ENCODE data around the gene GRID1.

GRID1 gene

DNA sequence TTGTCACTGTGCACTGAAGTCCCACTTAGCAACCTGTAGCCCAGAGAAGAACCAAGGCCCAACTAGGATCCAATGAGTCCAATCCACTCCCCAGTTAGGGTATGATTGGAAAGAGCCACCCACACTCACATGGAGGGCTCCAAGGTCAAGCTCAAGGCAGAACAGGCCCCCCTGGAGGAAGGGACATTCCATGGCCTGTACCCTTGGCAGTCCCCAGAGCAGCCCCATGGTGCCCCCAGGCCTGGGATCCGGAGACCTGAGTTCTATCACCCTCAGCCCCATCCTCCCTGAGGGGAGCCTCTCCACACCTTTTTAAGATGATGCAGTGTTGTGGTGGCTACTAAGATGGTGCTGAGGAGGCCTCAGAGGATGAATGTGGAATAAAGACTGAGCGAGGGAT is 231.4 kb downstream of the GRID1 start:
- H3K27me3 Mint-ChIP-seq (ENCODE audit: low read depth) = peaks cover 7% of the 10 kb centered on the region
- H3K36me3 Mint-ChIP-seq (ENCODE audit: low read depth) = no peaks in the 10 kb centered on the region
- no peak overlapping the region for H3K27ac Mint-ChIP-seq
- TF ChIP-seq, protein P1, sequence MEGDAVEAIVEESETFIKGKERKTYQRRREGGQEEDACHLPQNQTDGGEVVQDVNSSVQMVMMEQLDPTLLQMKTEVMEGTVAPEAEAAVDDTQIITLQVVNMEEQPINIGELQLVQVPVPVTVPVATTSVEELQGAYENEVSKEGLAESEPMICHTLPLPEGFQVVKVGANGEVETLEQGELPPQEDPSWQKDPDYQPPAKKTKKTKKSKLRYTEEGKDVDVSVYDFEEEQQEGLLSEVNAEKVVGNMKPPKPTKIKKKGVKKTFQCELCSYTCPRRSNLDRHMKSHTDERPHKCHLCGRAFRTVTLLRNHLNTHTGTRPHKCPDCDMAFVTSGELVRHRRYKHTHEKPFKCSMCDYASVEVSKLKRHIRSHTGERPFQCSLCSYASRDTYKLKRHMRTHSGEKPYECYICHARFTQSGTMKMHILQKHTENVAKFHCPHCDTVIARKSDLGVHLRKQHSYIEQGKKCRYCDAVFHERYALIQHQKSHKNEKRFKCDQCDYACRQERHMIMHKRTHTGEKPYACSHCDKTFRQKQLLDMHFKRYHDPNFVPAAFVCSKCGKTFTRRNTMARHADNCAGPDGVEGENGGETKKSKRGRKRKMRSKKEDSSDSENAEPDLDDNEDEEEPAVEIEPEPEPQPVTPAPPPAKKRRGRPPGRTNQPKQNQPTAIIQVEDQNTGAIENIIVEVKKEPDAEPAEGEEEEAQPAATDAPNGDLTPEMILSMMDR (IDR thresholded peaks at IDR 0.05; ENCODE audit: unreplicated experiment in 3 of 3) = no peak
- H3K4me1 Mint-ChIP-seq = no peaks in the 10 kb centered on the region
- peaks cover 4% of the 10 kb centered on the region for H3K9me3 Mint-ChIP-seq
- H3K4me3 Mint-ChIP-seq = no peak overlapping the region

DNA sequence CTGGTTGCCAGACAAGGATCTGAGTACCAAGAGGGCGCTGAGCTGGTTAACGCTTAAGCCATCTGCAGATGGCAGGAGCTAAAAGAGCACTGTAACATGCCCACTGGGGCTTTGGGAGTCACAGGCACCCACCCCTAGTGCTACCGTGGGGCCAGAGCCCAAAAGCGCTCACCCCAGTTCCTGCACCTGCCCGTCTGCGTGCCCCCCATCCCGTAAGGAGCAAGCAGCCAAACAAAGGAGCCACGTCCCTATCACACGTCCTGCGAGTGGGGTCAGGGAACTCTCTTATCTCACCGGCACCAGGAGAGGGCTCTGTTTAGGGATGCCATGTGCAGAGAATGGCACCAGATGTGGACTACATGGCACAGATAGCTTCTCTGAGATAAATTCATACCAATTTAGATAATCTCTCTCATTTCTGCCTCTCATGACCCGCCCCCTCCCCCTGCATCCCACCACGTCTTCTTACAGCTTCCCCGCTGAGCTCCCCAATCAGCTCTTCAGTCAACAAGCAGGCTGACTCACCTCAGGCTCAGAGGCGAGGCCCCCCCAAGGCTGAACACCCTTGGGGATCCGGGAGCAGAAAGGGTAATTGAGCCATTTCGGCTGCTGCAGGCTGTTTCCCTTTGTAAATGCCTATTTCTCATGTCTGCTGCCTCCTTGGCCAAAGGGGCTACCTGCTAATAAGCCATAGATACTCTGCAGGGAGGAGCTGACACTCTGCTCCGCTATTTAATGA is 235.7 kb downstream of the GRID1 start:
- H3K9me3 Mint-ChIP-seq = peaks cover 6% of the 10 kb centered on the region
- H3K27me3 Mint-ChIP-seq (ENCODE audit: low read depth) = peaks cover 8% of the 10 kb centered on the region
- TF ChIP-seq, protein P1 (IDR thresholded peaks at IDR 0.05; ENCODE audit: unreplicated experiment in 3 of 3) = no peak
- H3K4me1 Mint-ChIP-seq = no peaks in the 10 kb centered on the region
- H3K4me3 Mint-ChIP-seq = no peak overlapping the region
- H3K27ac Mint-ChIP-seq = no peak overlapping the region
- H3K36me3 Mint-ChIP-seq (ENCODE audit: low read depth) = no peaks in the 10 kb centered on the region

DNA sequence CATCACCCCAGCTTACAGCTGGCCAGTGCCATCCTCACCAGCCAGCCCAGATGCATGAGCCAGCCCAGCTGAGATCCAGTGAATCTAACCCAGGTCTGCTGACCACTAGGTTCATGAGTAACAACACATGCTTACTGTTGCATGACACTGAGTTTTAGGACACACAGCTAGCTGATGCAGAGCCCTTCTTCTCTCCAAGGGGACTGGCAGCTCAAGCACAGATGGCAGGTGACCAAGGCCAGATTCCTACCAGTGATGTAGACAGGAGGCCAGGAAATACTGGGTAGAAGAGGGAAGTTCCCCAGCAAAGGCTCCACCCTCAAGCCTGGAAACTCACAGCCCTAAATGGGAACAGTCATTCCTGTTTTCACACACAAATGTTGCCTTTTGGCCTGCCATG is 236.6 kb downstream of the GRID1 start:
- Mint-ChIP-seq H3K27ac (no peak overlapping the region), H3K36me3 (ENCODE audit: low read depth) (no peaks in the 10 kb centered on the region), H3K27me3 (ENCODE audit: low read depth) (peaks cover 8% of the 10 kb centered on the region), H3K9me3 (peaks cover 6% of the 10 kb centered on the region), H3K4me3 (no peak overlapping the region), H3K4me1 (no peaks in the 10 kb centered on the region)
- TF ChIP-seq, protein P1 (IDR thresholded peaks at IDR 0.05; ENCODE audit: unreplicated experiment in 3 of 3) = no peak

DNA sequence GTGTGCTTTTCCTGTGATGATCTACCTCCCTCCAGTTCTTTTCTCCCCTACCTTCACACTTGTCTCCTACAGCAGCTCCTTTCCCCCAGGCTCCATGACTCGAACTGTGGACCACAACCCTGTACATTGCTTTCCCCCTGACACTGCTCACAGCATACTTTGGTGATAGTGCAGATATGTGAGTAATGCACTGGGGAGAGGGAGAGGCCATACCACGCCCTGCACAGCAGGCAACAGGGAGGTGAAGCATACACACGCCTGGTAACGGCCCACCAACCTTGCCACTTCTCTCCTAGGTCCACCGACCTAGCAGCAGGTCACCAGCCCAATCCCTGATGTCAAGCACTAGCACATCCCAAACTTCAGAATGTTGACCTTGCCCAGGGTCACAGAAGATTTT is 238.2 kb downstream of the GRID1 start:
- H3K27me3 Mint-ChIP-seq (ENCODE audit: low read depth) = peaks cover 8% of the 10 kb centered on the region
- H3K36me3 Mint-ChIP-seq (ENCODE audit: low read depth) = no peaks in the 10 kb centered on the region
- H3K9me3 Mint-ChIP-seq = peaks cover 6% of the 10 kb centered on the region
- no peaks in the 10 kb centered on the region for H3K4me1 Mint-ChIP-seq
- TF ChIP-seq, protein P1 (IDR thresholded peaks at IDR 0.05; ENCODE audit: unreplicated experiment in 3 of 3) = no peak
- no peak overlapping the region for H3K4me3 Mint-ChIP-seq
- H3K27ac Mint-ChIP-seq = no peak overlapping the region

DNA sequence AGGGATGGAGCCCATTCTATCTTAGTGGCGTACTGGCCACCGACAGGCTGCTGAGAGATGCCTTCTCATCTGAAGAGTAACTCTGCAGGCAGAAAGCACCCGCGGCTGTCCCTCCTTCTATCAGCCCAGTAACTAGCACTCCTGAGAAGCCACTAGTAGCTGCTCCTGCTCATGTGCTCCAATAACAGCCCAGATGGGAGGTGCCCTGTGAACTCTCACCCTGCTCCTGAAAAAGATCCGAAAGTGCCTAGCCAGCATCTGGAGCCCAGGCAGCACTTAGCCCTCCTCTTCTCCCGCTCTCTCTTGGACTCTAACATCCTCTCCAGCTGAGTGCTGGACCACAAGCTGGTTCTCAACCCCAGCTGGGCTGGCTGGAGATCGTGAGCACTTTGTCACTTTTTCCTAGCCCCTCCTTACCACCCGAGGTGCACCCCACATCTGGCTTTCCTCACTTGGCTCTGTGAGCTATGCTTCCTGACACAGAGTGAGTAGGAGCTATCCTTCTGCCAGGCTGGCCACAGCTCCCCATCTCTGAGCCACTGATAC is 239.2 kb downstream of the GRID1 start:
- Mint-ChIP-seq H3K9me3 (peaks cover 6% of the 10 kb centered on the region), H3K4me3 (no peak overlapping the region), H3K36me3 (ENCODE audit: low read depth) (no peaks in the 10 kb centered on the region), H3K27me3 (ENCODE audit: low read depth) (peaks cover 8% of the 10 kb centered on the region), H3K4me1 (no peaks in the 10 kb centered on the region), H3K27ac (no peak overlapping the region)
- TF ChIP-seq, protein P1 (IDR thresholded peaks at IDR 0.05; ENCODE audit: unreplicated experiment in 3 of 3) = no peak

DNA sequence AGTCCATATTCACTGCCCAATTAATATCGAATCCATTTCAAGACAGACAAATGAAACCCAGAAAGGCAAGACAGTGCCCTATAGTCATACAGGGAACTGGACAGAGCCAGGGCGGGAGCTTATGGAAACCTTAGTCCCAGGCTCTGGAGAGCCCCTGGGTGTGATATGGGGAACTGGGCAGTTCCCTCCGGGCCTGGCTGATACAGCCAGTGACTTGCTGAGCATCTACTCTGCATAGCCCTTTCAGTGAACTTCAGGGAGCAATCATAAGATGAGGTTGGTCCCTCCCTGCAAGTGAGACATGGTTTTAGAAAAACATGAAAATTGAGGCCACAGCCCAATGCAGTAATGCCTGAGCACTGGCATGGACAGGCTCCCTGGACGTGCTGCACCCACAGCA is 241.9 kb downstream of the GRID1 start:
- TF ChIP-seq, protein P1 (IDR thresholded peaks at IDR 0.05; ENCODE audit: unreplicated experiment in 3 of 3) = no peak
- peaks cover 8% of the 10 kb centered on the region for H3K27me3 Mint-ChIP-seq (ENCODE audit: low read depth)
- no peak overlapping the region for H3K27ac Mint-ChIP-seq
- no peaks in the 10 kb centered on the region for H3K9me3 Mint-ChIP-seq
- no peaks in the 10 kb centered on the region for H3K4me1 Mint-ChIP-seq
- no peak overlapping the region for H3K4me3 Mint-ChIP-seq
- H3K36me3 Mint-ChIP-seq (ENCODE audit: low read depth) = no peaks in the 10 kb centered on the region

All from nephron (organoid).